HG02588 (cell line): ENCODE measurements around the gene MST1R.
"Not testable (repeated sequence)": the region's sequence is repeated elsewhere in the genome, so short reads cannot be mapped to it uniquely, and the experiment has no call there.

Experiments used
- ATAC-seq: cut with Tn5 transposase; IDR thresholded peaks from one replicate; pipeline ENCODE4 v1.9.1; 2021; ENCODE audit warnings: mild to moderate bottlenecking, moderate library complexity; ENCODE audit not compliant: unreplicated experiment

The MST1R gene

DNA sequence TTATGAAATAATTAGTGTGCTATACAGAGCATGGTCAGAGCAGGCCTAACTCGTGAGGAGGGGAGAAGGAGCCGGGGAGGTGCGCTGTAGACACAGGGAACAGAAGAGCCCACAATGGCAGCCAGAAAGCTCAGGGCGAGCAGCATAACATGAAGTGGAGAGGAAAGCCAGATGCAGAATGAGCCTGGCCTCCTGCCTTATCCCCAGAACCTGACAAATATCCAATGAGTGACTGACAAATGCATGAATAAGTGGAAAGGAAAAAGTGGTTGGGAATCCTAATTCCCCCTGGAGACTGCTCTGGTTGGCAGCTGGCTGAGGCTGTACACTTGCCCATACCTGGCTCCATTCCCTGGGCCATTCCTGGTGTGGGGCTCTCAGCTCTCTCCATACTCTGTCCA, 9.2 kb upstream of the MST1R start:
- no peak for ATAC-seq

DNA sequence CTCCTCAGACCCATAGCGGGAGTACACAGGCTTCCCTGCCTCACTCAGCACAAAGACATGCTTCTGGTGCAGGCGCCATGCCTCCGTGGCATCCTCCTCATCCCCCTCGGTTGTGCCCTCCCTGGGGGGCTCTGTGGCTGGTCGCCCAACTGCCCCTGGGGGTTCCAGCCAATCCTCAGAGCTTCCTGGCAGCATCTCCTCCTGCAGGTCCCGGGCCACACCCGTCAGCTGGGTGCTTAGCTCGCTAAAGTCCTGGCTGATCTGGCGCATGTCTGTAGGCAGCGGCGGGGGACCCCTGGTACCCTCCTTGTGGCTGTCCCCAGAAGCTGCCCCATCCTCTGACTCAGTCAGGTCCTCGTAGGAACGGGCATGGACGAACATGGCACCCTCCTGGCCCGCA, 7.9 kb upstream of the MST1R start:
- ATAC-seq, result no peak

DNA sequence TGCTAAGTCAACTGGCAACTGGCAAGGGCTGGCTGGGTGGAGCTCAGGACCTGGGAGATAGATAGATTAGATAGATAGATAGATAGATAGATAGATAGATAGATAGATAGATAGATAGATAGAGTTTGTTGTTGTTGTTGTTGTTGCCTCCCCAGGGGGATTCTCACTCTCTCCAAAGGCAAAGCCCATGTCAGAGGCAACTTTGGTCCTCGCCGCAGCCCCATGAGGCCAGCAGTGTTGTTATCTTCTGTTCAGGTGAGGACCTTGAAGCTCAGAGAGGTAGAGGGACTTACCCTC, 7.4 kb upstream of the MST1R start:
- ATAC-seq, result no peak

DNA sequence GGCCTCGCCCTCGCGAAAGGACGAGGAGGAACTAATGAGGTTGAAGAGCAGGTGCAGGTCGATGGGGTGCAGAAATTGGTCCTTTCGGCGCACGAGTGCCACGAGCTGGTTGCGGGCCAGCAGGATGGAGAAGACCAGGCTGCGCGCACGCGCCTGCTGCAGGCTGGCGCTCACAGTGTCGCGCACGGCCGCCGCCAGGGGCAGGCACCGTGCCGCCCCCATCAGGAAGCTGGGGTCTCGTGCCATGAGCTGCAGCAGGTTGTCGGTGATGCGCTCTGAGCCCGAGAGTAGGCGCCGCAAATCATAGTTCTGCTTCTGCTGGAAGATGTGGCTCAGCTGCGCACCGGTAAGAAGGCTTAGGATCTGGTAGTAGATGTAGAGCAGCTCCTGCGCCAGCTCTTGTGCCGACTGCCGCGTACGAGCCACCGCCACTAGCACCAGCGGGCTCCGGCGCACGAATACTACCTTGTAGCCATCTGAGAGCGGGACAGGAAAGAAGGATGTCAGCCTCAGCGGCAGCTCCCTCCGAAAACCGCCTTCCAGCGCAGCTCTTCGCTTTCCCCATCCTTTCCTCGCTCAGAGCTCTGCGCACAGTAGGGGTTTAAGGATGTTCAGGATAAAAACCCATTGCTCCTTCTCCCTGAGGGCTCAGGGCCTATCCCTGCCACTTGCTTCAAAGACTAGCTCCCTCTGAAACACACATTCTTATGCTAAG, 6.9 kb upstream of the MST1R start:
- ATAC-seq, result no peak

DNA sequence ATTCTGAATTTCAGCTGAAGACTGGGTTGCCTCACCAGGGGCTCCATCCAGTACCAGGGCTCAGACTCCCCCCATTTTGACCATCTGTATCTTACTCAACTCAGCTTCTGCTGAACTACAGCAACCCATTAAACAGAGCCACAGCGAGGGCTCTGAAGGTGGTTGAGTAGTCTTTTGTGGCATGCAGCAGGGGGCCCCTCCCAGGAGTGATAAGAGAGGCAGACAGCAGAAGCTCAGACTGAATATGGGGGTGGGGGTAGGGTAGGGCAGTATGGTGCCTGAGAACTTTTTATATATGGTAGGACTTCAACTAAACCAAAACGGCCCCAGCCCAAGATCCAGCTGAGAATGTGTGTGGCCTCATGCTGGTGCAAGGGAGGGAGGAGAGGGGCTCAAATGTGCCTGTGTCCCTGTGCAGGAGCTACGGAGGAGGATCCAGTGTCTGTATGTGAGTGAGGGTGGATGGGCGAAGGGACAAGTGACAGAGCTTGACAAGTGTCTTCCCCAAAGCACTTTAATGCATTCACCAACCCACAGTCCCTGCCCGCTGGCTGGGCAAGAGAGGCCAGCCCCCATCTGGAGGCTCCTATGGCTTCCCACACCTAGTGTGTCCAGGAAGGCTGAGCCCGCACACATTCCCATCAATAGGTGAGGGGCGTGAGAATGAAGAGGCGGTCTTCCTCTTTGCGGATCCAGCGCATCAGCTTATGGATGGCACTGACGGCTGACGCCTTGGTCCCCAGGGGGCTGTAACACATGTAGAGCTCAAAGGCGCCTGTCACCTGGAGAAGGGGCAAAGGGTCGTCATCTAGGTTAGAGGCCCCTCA, 4.9 kb upstream of the MST1R start:
- no peak for ATAC-seq

DNA sequence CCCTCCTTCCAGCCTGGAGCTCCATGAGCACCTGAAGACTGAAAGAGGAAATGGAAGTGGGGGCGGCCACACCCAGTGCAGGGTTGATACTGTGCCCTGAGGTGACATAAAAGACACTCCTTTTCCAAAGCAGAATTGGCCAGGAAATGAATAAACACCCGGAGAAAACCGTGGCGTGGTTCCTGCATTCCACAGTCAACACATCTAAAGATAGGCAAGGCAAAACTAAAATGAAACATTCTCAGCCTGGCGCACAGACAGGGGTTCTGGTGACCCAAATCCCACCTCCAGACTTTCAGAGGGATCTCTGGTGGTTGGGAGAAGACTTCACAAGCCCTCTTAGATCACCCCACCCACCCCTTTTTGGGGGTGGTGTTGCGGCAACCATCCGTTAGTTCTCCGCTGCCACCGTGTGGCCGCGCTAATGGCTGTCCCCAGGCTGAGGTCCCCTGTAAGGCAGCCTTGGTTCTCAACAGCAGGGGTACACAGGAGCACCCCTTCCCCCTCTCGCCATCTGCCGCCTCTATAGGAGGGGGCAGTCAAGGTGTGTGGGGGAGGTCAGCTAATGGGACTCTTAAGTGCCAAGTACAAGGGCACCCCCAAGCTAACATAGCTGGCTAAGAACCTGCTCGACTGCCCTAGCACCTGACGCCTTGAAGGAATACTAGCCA, 2.5 kb upstream of the MST1R start:
- ATAC-seq, result no peak

DNA sequence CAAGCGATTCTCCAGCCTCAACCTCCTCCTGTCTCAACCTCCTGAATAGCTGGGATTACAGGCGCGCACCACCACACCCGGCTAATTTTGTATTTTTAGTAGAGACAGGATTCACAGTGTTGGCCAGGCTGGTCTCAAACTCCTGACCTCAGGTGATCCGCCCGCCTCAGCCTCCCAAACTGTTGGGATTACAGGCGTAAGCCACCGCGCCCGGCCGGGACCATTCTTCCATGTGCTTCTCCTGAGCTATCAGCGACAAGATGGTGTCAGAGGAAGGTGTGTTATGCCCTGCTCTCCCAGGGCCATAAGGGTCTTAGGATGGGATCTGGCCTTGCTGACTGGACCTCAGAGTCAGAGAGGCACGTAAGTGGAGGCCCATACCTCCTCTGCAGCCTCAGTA, 775 bp upstream of the MST1R start:
- ATAC-seq, result not testable (repeated sequence)

DNA sequence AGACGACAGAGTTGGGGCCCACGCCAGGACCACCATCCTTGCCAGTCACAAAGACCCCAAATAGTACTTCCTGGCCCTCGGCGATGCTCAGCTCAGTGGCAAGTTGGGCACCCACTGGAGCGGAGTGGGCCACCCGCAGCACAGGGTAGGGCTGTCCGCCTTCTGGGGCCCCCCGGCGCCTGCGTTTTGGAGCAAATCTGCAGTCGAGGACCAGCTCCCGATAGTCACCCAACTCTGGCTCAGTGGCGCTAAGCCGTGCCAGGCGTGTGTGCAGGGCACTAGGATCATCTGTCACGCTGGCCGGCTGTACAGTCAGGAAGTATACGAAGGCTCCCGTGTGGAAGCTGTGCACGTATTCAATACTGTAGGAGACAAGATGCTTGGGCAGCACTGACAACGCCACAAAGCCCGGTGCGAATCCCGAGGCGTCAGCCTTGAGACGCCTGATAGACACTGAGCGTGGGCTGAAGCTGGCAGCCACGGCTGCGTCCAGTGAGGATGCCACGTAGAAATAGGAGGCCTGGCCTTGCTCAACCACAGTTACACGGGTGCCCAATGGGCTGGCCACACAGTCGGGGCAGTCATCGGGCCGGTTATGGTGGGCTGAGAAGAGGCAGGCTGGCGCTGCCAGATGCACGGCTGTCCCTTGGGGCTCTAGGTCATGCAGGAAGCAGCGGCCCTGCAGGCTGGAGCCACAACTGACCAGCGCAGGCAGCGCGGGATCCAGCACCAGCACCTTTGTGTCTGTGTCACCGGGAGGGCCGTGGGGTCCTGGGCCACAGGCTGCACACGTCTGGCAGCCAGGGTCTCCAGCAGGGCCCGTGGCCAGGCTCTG, 945 bp downstream of the MST1R start:
- no peak for ATAC-seq

DNA sequence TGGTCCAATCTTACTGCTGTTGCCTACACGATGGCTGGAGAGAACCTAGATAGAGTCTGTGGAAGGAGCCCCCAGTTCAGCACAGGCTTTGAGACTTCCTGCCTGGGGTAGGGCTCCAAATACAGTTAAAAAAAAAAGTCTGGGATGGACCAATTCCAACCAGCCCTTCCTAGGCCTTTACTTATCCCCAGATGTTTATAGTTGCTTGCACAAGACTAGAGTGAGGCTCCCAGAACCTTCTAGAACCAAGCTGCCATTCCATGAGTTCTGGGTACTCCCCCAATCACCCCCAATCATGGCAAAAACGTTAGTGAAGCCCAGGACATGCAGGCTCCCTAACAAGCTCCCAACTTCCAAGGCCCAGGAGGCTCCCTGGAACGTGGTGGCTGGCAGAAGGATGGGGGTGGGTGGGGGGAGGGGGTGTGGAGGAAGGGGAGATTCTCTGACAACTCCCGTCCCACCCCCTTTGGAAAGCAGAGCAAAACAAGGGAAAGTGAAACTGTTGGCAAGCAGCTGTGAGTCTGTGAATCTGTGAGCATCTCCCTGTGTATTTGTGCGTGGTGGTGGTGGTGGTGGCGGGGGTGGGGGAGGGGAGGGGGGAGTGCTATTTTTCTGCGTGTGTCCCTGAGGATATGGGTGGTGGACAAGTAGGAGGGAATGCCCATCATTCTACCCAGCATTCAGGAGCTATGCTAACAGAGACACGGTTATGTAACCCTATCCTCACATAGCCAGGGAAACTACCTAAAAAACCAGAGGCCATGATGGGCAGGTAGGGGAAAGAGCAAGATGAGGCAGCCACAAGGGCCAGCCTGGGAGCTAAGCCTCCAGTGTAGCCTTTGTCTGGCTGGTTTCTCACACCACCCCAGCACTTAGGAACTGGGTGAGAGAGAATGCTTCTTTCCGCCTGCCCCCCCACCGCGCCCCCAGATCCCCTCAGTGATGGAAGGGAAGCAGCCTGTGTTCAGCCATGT, 2.0 kb downstream of the MST1R start:
- ATAC-seq, result no peak

DNA sequence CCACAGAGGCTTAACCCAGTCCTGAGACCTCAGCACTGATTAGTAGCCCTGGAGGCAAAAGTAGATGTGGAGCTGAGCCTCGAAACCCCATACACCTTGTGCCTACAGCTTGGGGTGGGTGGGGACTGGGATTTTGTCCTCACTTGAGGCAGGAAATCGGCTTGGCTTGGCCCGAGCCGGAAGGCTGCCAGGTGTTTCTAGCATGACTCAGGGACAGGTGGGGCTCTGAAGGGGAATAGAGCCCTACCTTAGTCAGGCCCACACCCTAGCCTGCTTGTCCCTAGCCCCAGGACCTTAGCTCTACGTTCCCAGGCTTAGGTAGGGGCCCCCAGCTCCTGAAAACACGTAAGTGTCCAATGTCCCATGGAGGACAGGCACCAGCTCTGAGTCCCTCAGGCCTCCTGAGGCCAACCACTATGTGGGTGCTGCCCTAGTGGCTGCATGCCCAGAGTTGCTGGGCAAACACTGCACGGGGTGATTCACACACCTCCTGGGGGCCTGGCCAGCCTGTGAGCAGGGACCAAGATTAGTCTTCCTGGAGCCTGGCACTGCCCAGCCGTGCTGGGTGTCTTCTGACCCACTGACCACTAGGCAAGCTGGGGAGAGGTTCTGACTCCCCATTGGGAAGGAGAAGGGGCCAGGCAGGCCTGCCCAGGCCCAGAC, 3.1 kb downstream of the MST1R start:
- no peak for ATAC-seq

DNA sequence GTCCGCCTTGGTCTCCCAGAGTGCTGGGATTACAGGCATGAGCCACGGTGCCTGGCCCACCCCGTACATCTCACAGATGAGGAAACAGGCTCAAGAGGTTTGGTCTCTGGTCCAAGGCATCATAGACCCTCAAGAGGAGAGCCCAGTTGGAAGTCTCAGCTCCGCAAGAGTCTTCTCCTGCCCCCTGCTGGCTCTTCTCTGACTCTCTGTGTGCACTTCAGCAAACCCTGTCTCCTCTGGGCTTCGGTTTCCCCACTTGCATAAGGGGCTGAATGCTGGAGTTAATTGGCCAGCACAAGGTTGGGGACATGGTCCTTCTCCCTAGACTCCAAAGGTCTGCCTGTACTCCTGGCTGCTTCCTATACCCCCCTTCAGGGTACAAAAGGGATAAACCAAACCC, 3.9 kb downstream of the MST1R start:
- ATAC-seq, result no peak

DNA sequence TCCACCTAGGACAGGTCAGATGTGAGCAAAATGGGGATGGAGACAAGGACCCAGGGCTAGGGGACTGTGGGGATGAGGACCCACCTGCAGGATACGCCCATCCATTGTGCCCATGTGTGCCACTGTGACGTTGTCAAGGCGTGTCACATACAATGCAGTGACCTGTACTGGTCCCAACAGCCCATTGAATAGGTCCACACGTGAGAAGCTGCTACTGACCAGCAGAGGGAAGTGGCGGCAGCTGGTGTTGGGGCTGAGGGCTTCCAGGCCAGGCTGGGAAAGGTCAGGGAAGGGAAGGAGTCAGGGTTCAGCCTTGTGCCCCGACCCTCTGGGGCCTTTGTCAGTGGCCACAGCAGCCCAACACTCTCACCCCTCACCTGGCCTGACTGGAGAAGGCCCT, 4.7 kb downstream of the MST1R start:
- no peak for ATAC-seq

DNA sequence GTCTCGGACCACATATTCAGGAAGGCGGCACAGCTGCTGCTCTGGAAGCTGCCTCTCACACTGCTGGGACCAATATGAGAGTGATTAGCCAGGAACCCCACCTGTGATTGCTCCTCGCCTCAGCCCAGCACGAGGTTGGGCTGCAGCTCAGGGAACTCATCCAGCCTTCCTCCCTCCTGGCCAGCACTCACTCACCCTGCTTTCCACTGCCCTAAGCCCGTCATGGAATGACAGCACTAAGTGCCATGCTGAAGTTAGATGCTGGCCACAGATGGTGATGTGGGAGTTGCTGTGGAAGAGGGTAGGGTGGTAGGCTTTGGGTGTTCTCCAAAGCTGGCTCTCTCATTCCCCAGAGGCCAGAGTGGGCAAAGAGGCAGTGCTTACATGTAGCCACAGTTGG, 7.3 kb downstream of the MST1R start:
- ATAC-seq, result no peak

DNA sequence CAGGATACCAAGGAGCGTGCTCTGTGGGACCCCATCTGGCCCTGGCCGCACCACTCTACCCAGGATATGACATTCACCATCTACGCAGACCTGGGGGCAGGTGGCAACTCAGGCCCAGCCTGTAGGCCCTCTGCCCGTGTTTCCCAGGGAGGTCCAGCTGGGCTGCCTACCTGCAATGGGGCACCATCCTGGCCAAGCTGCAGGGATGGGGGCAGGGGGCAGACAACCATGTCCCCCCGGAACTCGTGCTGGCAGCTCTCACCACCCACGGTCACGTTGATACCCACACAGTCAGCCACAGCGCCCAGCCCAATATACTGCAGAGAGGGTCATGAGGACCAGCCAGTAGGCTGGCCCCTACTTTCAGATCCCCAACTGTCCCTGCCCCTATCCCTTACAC, 7.9 kb downstream of the MST1R start:
- ATAC-seq, result no peak

DNA sequence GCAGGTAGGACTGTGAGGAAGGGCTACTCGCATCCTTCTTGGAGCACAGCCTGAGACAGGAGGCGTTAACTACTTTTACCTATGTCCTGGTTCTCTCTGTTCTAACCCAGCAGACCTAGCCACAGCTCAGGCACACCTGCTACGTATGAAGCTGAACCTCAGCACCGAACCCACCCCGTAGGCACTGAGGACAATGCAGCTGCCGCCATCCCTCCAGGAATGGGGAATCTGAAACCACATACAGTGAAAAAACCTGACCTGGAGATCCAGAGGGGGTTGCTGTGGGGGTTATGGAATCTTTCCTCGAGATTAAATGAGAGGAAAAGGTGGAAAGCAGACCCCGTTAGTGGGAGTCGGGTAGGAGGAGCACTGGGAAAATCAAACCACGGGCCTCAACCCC, 14.4 kb downstream of the MST1R start:
- ATAC-seq, result no peak

DNA sequence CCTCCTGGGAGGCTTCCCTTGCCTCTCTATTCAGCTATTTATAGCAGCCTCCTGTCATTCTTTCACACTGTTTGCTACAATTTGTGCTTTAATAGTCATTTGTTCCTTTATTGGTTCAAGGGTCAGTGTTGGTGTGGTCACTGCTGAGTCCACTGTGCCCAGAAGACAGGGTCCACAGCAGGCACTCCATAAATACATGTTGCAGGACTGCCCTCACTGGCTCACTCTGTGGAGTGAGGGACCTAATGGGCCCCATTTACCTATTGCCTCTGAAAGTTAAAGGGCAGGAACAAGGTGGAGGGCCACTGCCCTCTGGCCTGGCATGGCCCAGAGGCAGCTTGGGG, 16.8 kb downstream of the MST1R start:
- ATAC-seq, result no peak

DNA sequence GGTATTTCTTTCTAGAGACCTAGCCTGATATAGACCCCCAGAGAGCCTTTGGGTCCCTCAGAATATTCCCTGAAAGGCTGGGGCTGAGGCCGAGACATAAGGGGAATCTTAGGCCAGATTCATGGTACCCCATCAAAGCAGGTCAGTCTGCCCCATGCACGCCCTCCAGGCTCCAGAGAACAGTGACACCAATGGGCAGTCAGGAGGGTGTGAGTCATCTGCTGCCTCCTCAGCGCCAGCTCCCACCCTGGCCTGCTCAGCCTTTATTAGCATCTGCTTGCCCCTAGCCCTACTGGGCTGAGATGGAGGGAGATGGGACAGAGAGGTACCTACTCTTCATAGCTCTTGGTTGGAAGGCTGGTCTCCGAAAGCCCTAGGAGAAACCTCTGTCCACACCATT, 19.7 kb downstream of the MST1R start:
- ATAC-seq, result no peak

DNA sequence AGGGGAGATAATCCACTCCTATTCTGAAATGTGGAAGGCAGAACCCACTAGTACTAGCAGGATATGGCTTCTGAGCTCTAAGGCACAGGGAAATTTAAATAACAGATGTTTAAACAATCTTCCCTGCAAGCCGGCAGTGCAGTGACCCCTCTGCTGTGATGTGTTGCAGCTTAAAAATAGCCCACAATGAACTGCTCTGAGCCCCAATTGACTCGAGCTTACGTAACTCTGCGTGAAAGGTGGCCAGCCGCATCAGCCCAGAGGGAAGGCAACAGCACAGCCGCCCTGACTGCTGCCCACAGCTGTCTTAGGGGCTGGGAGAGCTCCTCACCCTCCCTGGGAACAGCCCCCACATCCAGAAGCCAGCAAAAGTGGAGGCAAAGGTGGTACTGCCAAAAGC, 21.5 kb downstream of the MST1R start:
- no peak for ATAC-seq

DNA sequence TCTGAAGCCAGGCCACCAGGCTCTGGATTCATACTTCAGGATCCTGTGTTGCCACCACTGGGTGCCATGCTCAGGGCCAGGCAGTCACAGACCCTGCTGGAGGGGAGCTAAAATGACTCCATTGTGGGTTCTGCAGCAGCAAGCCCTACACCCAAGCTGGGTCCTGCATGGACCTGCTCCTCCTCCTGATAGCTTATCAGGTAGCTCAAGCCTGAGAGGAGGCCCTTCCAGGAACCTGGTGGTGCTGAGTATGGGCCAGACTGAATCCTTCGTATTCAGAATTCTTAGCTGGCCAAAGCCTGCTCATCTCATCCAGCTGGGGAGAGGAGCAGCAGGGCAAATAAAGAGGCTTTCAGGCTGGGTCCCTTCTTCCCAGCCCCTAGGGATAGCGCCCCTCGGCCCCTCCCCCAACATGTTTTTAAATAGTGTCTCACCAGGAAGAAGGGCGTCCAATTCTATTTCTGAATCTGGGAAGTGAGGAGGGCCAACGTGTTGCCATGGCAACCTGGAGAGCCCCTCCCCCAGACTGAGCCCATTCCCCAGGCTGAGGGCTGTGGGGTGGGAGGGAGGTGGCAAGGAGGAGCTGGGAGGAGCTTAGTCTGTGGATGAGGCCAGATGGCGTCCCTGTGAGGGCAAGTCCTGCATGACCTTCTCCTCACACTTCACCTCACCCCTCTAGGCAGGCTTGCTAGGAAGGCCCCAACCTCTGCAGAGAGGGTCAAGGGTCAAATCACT, 22.9 kb downstream of the MST1R start:
- ATAC-seq, result no peak
